OCI-LY7 (cell line): Measurements from ENCODE around the gene RPUSD3. TPM values are rescaled to one million over a fixed set of nuclear protein-coding genes. Genes with fewer than 3 reads are reported as not detected.

ENCODE experiments used
- BruUV-seq: library from RNA; stranded (reverse); fragments of 400-500 nt; replicated peaks from 2 replicates; lab custom pipeline; 2021; lab: Mats Ljungman, UMichigan
- CTCF ChIA-PET: fragments of 300-600 bp; sonication (Branson Sonifier 250); formaldehyde crosslinking; loops from one replicate; lab custom pipeline; 2022; ENCODE audit warnings: antibody characterized with exemption; ENCODE audit not compliant: unreplicated experiment; lab: Charles Lee
- POLR2A ChIA-PET: fragments of 300-600 bp; sonication (Branson Sonifier 250); formaldehyde crosslinking; loops from one replicate; lab custom pipeline; 2022; ENCODE audit warnings: antibody characterized with exemption; lab: Charles Lee
- DNase-seq: peaks from one replicate; pipeline ENCODE4 v3.0.0-alpha.2; 2015; ENCODE audit warnings: low spot score
- H2AFZ ChIP-seq: fragments of 200-600 bp; sonication (generic), shearing (Covaris generic); 2 replicates; pipeline ENCODE4 v1.6.1; 2014; ENCODE audit warnings: mild to moderate bottlenecking, antibody characterized with exemption, low read length, moderate library complexity
- H3K27ac ChIP-seq: fragments of 200-600 bp; sonication (generic); 2 replicates; pipeline ENCODE4 v1.5.1; 2014; ENCODE audit warnings: mixed run types, low read depth, mild to moderate bottlenecking, moderate library complexity, low read length, inconsistent platforms; ENCODE audit not compliant: poor library complexity, severe bottlenecking
- H3K36me3 ChIP-seq: fragments of 200-600 bp; sonication (generic); 2 replicates; pipeline ENCODE4 v1.6.1; 2014; ENCODE audit warnings: mild to moderate bottlenecking, antibody characterized with exemption, low read length, moderate library complexity, mixed read lengths; ENCODE audit not compliant: insufficient read depth
- H3K4me1 ChIP-seq: fragments of 200-600 bp; sonication (generic); 2 replicates; pipeline ENCODE4 v1.5.1; 2014; ENCODE audit warnings: mild to moderate bottlenecking, low read length; ENCODE audit not compliant: insufficient read depth, poor library complexity, severe bottlenecking
- H3K4me2 ChIP-seq: fragments of 200-600 bp; sonication (generic); 2 replicates; pipeline ENCODE4 v1.6.1; 2014; ENCODE audit warnings: mild to moderate bottlenecking, low read length
- H3K4me3 ChIP-seq: fragments of 200-600 bp; sonication (generic); 2 replicates; pipeline ENCODE4 v1.5.1; 2014; ENCODE audit warnings: mild to moderate bottlenecking, low read depth, low read length; ENCODE audit not compliant: poor library complexity, severe bottlenecking
- H3K79me2 ChIP-seq: fragments of 200-600 bp; sonication (generic); 2 replicates; pipeline ENCODE4 v1.6.1; 2016; ENCODE audit warnings: low read depth, mild to moderate bottlenecking, low read length, moderate library complexity, mixed read lengths; ENCODE audit not compliant: insufficient read depth
- H3K9me2 ChIP-seq: fragments of 200-600 bp; sonication (generic); 2 replicates; pipeline ENCODE4 v1.6.1; 2016; ENCODE audit warnings: mild to moderate bottlenecking, low read length, mixed read lengths; ENCODE audit not compliant: insufficient read depth
- H3K9me3 ChIP-seq: fragments of 200-600 bp; sonication (generic); 2 replicates; pipeline ENCODE4 v1.6.1; 2014; ENCODE audit warnings: mild to moderate bottlenecking, mixed run types, low read length, mixed read lengths
- H4K20me1 ChIP-seq: fragments of 200-600 bp; sonication (generic); 2 replicates; pipeline ENCODE4 v1.6.1; 2014; ENCODE audit warnings: mild to moderate bottlenecking, antibody characterized with exemption, low read length, moderate library complexity, mixed read lengths; ENCODE audit not compliant: insufficient read depth
- EZH2phosphoT487 ChIP-seq: fragments of 200-600 bp; sonication (generic); IDR thresholded peaks from 2 replicates; pipeline ENCODE4 v1.6.1; 2018; ENCODE audit warnings: low read depth, borderline replicate concordance, mild to moderate bottlenecking, mixed run types, antibody characterized with exemption, low read length, moderate library complexity, mixed read lengths
- intact Hi-C: fragments of 100-400 bp; cut with micrococcal nuclease; formaldehyde crosslinking; loops from one replicate; pipeline ENCODE4 v1.10.0; 2022; ENCODE audit not compliant: unreplicated experiment
- total RNA-seq, 2 experiments: library from RNA; depleted of rRNA in 1 of 2; stranded (reverse); fragments of >200 nt in 1 of 2; shearing (Covaris generic) in 1 of 2; gene quantifications; 2 replicates each; pipeline ENCODE4 v1.2.3, GENCODE V29; 2014 to 2022
- TF ChIP-seq, protein P1 (sequence below): fragments of 200-600 bp; sonication (generic); conservative IDR thresholded peaks from 2 replicates; pipeline ENCODE4 v1.5.1; 2014; ENCODE audit warnings: mild to moderate bottlenecking, antibody characterized with exemption, low read length, moderate library complexity, mixed read lengths

The RPUSD3 gene
- total RNA-seq, 2 experiments from 2014 or later, result 44.2 to 59.2 TPM

DNA sequence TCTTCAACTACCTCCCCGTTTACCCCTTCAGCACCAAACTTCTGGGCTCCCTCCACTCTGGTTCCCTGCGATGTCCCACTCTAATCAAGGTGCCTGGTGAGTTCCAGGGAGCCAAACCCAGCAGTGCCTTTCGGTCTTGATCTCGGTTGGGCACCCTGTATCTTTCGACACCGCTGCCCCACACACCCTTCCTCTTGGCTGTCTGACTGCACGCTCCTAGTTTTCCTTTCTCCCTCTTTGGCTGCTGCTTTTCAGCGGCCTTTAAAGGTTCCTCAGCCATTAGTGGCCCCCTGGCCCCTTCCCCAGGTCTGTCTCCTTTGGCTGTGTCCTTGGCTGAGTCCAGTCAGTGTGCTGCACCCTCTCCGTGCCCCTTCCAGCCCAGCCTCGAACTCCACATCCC is 33.0 kb downstream of the RPUSD3 start:
- Histone ChIP-seq H2AFZ (no peak overlapping the region), H3K4me3 (no peak overlapping the region), H3K4me1 (peaks cover 21% of the 10 kb centered on the region), H4K20me1 (no peaks in the 10 kb centered on the region), H3K79me2 (no peaks in the 10 kb centered on the region), H3K9me3 (no peaks in the 10 kb centered on the region), H3K27ac (no peak overlapping the region), H3K4me2 (no peak overlapping the region), H3K9me2 (no peaks in the 10 kb centered on the region), H3K36me3 (peaks cover 71% of the 10 kb centered on the region)
- DNase-seq, result no peak
- no TSS peak for BruUV-seq
- CTCF ChIA-PET, result no interaction called here
- TF ChIP-seq, protein P1, sequence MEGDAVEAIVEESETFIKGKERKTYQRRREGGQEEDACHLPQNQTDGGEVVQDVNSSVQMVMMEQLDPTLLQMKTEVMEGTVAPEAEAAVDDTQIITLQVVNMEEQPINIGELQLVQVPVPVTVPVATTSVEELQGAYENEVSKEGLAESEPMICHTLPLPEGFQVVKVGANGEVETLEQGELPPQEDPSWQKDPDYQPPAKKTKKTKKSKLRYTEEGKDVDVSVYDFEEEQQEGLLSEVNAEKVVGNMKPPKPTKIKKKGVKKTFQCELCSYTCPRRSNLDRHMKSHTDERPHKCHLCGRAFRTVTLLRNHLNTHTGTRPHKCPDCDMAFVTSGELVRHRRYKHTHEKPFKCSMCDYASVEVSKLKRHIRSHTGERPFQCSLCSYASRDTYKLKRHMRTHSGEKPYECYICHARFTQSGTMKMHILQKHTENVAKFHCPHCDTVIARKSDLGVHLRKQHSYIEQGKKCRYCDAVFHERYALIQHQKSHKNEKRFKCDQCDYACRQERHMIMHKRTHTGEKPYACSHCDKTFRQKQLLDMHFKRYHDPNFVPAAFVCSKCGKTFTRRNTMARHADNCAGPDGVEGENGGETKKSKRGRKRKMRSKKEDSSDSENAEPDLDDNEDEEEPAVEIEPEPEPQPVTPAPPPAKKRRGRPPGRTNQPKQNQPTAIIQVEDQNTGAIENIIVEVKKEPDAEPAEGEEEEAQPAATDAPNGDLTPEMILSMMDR, result no peak
- TF ChIP-seq EZH2phosphoT487, result no peak
- POLR2A ChIA-PET, result interaction anchor here (0.6 kb wide), 1 partner anchor 10 kb away, joined by 3 read pairs; no protein-coding TSS in a partner anchor
- intact Hi-C loops, result no loop called here

DNA sequence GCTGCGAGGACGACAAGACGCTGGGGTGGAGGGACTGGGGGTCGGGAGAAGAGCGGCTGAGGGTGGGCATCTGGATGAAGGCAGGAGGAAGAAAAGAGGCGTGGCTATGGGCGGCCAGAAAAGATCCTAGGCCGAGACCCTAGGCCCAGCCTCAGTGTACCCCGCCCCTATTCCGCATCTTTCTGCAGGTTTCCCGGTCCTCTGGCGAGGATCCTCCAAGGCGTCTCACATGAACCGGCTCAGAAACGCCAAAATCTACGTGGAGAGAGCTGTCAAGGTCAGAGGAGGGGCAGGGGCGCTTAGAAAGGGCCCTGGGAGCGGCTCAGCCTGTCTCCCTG is 33.4 kb downstream of the RPUSD3 start:
- H3K9me3 ChIP-seq, result no peaks in the 10 kb centered on the region
- peaks cover 75% of the 10 kb centered on the region for H3K36me3 ChIP-seq
- no peak overlapping the region for H3K4me3 ChIP-seq
- peak overlapping the region; percentile 76; the same call in 1 of the 2 replicates for H3K4me2 ChIP-seq
- DNase-seq, result no peak
- TF ChIP-seq EZH2phosphoT487, result no peak
- TF ChIP-seq, protein P1, result no peak
- H4K20me1 ChIP-seq, result no peaks in the 10 kb centered on the region
- H2AFZ ChIP-seq, result no peak overlapping the region
- no peak overlapping the region for H3K27ac ChIP-seq
- H3K9me2 ChIP-seq, result no peaks in the 10 kb centered on the region
- intact Hi-C loops, result no loop called here
- peaks cover 21% of the 10 kb centered on the region for H3K4me1 ChIP-seq
- H3K79me2 ChIP-seq, result no peaks in the 10 kb centered on the region
- BruUV-seq, result no TSS peak
- ChIA-PET CTCF (no interaction called here), POLR2A (no interaction called here)

GRCh38 chr3:9809615-9810432 is 34.0 kb downstream of the RPUSD3 start, which contains the start of gene TTLL3:
Gene TTLL3 (plus strand): TSS chr3:9810262. CDS start chr3:9810662, 400 bp downstream.
- no peak for TF ChIP-seq EZH2phosphoT487
- intact Hi-C loops, result no loop called here
- CTCF ChIA-PET, result interaction anchor here (0.6 kb wide), 1 partner anchor 20 kb away, joined by 3 read pairs; no protein-coding TSS in a partner anchor
- Histone ChIP-seq H3K79me2 (no peaks in the 10 kb centered on the region), H4K20me1 (no peaks in the 10 kb centered on the region), H3K9me2 (no peaks in the 10 kb centered on the region), H2AFZ (peak within 1 kb of the TSS; percentile 6), H3K4me2 (peak within 1 kb of the TSS; percentile 76), H3K4me1 (peaks cover 21% of the 10 kb centered on the region), H3K4me3 (peak within 1 kb of the TSS; percentile 52), H3K36me3 (peaks cover 76% of the 10 kb centered on the region), H3K27ac (peak within 1 kb of the TSS; percentile 52), H3K9me3 (no peaks in the 10 kb centered on the region)
- peak; percentile 58 for DNase-seq
- BruUV-seq, result no TSS peak
- POLR2A ChIA-PET, result interaction anchor here (0.6 to 0.7 kb wide), 2 partner anchors 22 to 82 kb away, joined by 3 read pairs; no protein-coding TSS in a partner anchor
